ENCODE data around the gene CDK5. TPM values are rescaled to one million over a fixed set of nuclear protein-coding genes. Genes with fewer than 3 reads are reported as not detected.
A peak's percentile ranks its signal among the peaks of the same experiment; 100 is the strongest.

CDK5 gene
- total and polyA plus RNA-seq, 12 donors, result 15.4 to 29.8 (median 19.7) TPM

DNA sequence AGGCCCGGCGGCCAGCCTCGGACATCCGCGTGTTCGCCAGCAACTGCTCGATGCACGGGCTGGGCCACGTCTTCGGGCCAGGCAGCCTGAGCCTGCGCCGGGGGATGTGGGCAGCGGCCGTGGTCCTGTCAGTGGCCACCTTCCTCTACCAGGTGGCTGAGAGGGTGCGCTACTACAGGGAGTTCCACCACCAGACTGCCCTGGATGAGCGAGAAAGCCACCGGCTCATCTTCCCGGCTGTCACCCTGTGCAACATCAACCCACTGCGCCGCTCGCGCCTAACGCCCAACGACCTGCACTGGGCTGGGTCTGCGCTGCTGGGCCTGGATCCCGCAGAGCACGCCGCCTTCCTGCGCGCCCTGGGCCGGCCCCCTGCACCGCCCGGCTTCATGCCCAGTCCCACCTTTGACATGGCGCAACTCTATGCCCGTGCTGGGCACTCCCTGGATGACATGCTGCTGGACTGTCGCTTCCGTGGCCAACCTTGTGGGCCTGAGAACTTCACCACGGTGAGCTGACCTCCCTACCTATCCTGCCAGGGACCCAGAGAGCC lies 8.7 kb downstream of the CDK5 start:
- no peaks in the 10 kb centered on the region for H3K27me3 ChIP-seq
- DNase-seq, result no peak
- peaks cover 0 to 8% of the 10 kb centered on the region in 2 donors for H3K36me3 ChIP-seq (replicated peaks in 1 of 2)
- TF ChIP-seq CTCF (IDR thresholded peaks at IDR 0.05) (no peak), POLR2A (IDR thresholded peaks at IDR 0.05) (no peak)
- 87 to 92% (median 89%) methylated on average over 15 to 38 of the region's 38 CpGs for WGBS, 4 donors
- intact Hi-C loops (cut with DNase I), result no loop called here
- H3K4me3 ChIP-seq, result no peak overlapping the region
- peaks cover 0 to 3% of the 10 kb centered on the region in 2 donors for H3K4me1 ChIP-seq (replicated peaks in 1 of 2)
- no peak overlapping the region for H3K27ac ChIP-seq
- no peaks in the 10 kb centered on the region for H3K9me3 ChIP-seq (replicated peaks in 1 of 3)

GRCh38 chr7:151047976-151048815 lies 9.5 kb downstream of the CDK5 start, which contains the start of gene ASIC3:
ASIC3 (plus strand) TSS chr7:151048531; CDS start chr7:151048886, 355 bp downstream.
- Histone ChIP-seq H3K27ac (no peak within 1 kb of the TSS), H3K9me3 (replicated peaks in 1 of 3) (no peaks in the 10 kb centered on the region)

GRCh38 chr7:151046603-151047573 lies 10.8 kb downstream of the CDK5 start:
- Histone ChIP-seq H3K4me1 (replicated peaks in 1 of 2) (peaks cover 0 to 3% of the 10 kb centered on the region in 2 donors), H3K27me3 (no peaks in the 10 kb centered on the region), H3K27ac (no peak overlapping the region), H3K36me3 (replicated peaks in 1 of 2) (peaks cover 0 to 11% of the 10 kb centered on the region in 2 donors), H3K9me3 (replicated peaks in 1 of 3) (no peaks in the 10 kb centered on the region), H3K4me3 (no peak overlapping the region)
- intact Hi-C loops (cut with DNase I), result no loop called here
- TF ChIP-seq POLR2A (IDR thresholded peaks at IDR 0.05) (no peak), CTCF (IDR thresholded peaks at IDR 0.05) (no peak)
- DNase-seq, result peak in 1 of 7 donors; percentile 44
- 48 to 60% (median 57%) methylated on average over 12 to 14 of the region's 14 CpGs for WGBS, 4 donors

More at GRCh38 chr7:151047976-151048815, 9.5 kb downstream of the CDK5 start, which contains the start of gene ASIC3:
- no peak for DNase-seq
- H3K4me3 ChIP-seq, result no peak within 1 kb of the TSS
- H3K4me1 ChIP-seq (replicated peaks in 1 of 2), result peaks cover 0 to 3% of the 10 kb centered on the region in 2 donors
- no peak for TF ChIP-seq CTCF (IDR thresholded peaks at IDR 0.05)
- no peak for TF ChIP-seq POLR2A (IDR thresholded peaks at IDR 0.05)
- WGBS, 4 donors, result 65 to 76% (median 70%) methylated on average over 12 to 22 of the region's 22 CpGs
- H3K27me3 ChIP-seq, result no peaks in the 10 kb centered on the region
- intact Hi-C loops (cut with DNase I), result no loop called here
- peaks cover 0 to 11% of the 10 kb centered on the region in 2 donors for H3K36me3 ChIP-seq (replicated peaks in 1 of 2)

Data from adrenal gland (tissue), 12 donors.